HepG2 (cell line): ENCODE measurements around the gene DYNC2H1. TPM values are rescaled to one million over a fixed set of nuclear protein-coding genes. Genes with fewer than 3 reads are reported as not detected.

ENCODE experiments used
- RFX3 ChIP-seq: IDR thresholded peaks from 2 replicates; pipeline ENCODE4 v1.6.1; 2016; ENCODE audit warnings: missing biosample characterization, missing genetic modification reagents
- RORA ChIP-seq: sonication (generic); formaldehyde crosslinking; IDR thresholded peaks from 2 replicates; pipeline ENCODE4 v1.5.0; 2020; ENCODE audit warnings: mild to moderate bottlenecking, missing genetic modification reagents, moderate library complexity
- SOX5 ChIP-seq: IDR thresholded peaks from 2 replicates; pipeline ENCODE4 v1.6.1; 2016; ENCODE audit warnings: borderline replicate concordance
- polyA plus RNA-seq, 8 experiments: library from polyadenylated mRNA; depleted of rRNA in 3 of 8; stranded (reverse) in 7 of 8; unstranded in 1 of 8; fragments of >200 nt; fragmentation: Illumina TruSeq in 4 of 8; extraction: Trizol in 4 of 8; gene quantifications; 2 replicates each; pipeline versions ENCODE4 v1.2.1 to v1.2.3, GENCODE V29; 2011 to 2016; ENCODE audit warnings: low read depth in 4 of 8, missing spikeins in 1 of 8, mixed read lengths in 1 of 8; ENCODE audit not compliant: insufficient read depth in 1 of 8
- total RNA-seq, 5 experiments: library from RNA; depleted of rRNA; stranded (reverse); fragments of >200 nt; fragmentation: Illumina TruSeq; extraction: Trizol; gene quantifications; 2 replicates each; pipeline ENCODE4 v1.2.3, GENCODE V29; 2016; ENCODE audit warnings: low read depth in 1 of 5
- TF ChIP-seq, protein P1 (sequence below): sonication (generic); formaldehyde crosslinking; IDR thresholded peaks from one replicate; pipeline ENCODE4 v1.5.1; 2020; ENCODE audit warnings: mild to moderate bottlenecking, missing genetic modification reagents; ENCODE audit errors: not compliant biosample characterization
- TF ChIP-seq, protein P2 (sequence below): sonication (generic); formaldehyde crosslinking; IDR thresholded peaks from 2 replicates; pipeline ENCODE4 v1.4.0; 2020; ENCODE audit warnings: mild to moderate bottlenecking, missing genetic modification reagents

Gene DYNC2H1
- total and polyA plus RNA-seq, 2 of the 13 experiments (the other 11 are each of a cell fraction or from before 2014, with no cell fraction given): 0.49 to 0.66 TPM

DNA sequence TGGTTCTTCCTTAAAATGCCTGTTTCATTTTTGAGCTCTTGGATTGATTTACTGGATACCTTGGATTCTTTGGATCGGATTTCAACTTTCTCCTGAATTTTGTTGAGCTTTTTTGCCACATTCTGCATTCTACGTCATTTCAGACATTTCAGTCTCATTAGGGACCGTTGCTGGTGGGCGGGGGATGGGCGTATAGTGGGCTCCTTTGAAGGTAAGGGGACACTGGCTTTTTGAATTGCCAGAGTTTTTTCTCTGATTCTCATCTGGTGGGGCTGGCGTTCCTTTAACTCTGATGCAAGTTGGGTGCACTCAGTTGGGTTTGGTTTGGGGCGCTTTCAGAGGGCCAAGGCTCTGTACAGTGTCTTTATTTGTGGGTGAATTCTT lies 216.5 kb downstream of the DYNC2H1 start (continued):
- TF ChIP-seq, protein P1, sequence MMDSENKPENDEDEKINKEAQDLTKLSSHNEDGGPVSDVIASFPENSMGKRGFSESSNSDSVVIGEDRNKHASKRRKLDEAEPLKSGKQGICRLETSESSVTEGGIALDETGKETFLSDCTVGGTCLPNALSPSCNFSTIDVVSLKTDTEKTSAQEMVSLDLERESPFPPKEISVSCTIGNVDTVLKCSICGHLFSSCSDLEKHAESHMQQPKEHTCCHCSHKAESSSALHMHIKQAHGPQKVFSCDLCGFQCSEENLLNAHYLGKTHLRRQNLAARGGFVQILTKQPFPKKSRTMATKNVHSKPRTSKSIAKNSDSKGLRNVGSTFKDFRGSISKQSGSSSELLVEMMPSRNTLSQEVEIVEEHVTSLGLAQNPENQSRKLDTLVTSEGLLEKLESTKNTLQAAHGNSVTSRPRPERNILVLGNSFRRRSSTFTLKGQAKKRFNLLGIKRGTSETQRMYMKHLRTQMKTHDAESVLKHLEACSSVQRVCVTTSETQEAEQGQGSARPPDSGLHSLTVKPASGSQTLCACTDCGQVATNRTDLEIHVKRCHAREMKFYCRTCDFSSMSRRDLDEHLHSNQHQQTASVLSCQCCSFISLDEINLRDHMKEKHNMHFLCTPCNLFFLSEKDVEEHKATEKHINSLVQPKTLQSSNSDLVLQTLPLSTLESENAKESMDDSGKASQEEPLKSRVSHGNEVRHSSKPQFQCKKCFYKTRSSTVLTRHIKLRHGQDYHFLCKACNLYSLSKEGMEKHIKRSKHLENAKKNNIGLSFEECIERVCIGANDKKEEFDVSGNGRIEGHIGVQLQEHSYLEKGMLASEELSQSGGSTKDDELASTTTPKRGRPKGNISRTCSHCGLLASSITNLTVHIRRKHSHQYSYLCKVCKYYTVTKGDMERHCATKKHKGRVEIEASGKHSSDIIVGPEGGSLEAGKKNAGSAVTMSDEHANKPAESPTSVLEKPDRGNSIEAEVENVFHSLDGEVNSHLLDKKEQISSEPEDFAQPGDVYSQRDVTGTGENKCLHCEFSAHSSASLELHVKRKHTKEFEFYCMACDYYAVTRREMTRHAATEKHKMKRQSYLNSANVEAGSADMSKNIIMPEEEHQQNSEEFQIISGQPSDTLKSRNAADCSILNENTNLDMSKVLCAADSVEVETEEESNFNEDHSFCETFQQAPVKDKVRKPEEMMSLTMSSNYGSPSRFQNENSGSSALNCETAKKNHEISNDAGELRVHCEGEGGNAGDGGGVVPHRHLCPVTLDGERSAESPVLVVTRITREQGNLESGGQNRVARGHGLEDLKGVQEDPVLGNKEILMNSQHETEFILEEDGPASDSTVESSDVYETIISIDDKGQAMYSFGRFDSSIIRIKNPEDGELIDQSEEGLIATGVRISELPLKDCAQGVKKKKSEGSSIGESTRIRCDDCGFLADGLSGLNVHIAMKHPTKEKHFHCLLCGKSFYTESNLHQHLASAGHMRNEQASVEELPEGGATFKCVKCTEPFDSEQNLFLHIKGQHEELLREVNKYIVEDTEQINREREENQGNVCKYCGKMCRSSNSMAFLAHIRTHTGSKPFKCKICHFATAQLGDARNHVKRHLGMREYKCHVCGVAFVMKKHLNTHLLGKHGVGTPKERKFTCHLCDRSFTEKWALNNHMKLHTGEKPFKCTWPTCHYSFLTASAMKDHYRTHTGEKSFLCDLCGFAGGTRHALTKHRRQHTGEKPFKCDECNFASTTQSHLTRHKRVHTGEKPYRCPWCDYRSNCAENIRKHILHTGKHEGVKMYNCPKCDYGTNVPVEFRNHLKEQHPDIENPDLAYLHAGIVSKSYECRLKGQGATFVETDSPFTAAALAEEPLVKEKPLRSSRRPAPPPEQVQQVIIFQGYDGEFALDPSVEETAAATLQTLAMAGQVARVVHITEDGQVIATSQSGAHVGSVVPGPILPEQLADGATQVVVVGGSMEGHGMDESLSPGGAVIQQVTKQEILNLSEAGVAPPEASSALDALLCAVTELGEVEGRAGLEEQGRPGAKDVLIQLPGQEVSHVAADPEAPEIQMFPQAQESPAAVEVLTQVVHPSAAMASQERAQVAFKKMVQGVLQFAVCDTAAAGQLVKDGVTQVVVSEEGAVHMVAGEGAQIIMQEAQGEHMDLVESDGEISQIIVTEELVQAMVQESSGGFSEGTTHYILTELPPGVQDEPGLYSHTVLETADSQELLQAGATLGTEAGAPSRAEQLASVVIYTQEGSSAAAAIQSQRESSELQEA (CRISPR knock-in tag): no peak
- TF ChIP-seq RORA (CRISPR knock-in tag) (no peak), SOX5 (CRISPR knock-in tag) (no peak), RFX3 (CRISPR knock-in tag) (no peak)
- TF ChIP-seq, protein P2, sequence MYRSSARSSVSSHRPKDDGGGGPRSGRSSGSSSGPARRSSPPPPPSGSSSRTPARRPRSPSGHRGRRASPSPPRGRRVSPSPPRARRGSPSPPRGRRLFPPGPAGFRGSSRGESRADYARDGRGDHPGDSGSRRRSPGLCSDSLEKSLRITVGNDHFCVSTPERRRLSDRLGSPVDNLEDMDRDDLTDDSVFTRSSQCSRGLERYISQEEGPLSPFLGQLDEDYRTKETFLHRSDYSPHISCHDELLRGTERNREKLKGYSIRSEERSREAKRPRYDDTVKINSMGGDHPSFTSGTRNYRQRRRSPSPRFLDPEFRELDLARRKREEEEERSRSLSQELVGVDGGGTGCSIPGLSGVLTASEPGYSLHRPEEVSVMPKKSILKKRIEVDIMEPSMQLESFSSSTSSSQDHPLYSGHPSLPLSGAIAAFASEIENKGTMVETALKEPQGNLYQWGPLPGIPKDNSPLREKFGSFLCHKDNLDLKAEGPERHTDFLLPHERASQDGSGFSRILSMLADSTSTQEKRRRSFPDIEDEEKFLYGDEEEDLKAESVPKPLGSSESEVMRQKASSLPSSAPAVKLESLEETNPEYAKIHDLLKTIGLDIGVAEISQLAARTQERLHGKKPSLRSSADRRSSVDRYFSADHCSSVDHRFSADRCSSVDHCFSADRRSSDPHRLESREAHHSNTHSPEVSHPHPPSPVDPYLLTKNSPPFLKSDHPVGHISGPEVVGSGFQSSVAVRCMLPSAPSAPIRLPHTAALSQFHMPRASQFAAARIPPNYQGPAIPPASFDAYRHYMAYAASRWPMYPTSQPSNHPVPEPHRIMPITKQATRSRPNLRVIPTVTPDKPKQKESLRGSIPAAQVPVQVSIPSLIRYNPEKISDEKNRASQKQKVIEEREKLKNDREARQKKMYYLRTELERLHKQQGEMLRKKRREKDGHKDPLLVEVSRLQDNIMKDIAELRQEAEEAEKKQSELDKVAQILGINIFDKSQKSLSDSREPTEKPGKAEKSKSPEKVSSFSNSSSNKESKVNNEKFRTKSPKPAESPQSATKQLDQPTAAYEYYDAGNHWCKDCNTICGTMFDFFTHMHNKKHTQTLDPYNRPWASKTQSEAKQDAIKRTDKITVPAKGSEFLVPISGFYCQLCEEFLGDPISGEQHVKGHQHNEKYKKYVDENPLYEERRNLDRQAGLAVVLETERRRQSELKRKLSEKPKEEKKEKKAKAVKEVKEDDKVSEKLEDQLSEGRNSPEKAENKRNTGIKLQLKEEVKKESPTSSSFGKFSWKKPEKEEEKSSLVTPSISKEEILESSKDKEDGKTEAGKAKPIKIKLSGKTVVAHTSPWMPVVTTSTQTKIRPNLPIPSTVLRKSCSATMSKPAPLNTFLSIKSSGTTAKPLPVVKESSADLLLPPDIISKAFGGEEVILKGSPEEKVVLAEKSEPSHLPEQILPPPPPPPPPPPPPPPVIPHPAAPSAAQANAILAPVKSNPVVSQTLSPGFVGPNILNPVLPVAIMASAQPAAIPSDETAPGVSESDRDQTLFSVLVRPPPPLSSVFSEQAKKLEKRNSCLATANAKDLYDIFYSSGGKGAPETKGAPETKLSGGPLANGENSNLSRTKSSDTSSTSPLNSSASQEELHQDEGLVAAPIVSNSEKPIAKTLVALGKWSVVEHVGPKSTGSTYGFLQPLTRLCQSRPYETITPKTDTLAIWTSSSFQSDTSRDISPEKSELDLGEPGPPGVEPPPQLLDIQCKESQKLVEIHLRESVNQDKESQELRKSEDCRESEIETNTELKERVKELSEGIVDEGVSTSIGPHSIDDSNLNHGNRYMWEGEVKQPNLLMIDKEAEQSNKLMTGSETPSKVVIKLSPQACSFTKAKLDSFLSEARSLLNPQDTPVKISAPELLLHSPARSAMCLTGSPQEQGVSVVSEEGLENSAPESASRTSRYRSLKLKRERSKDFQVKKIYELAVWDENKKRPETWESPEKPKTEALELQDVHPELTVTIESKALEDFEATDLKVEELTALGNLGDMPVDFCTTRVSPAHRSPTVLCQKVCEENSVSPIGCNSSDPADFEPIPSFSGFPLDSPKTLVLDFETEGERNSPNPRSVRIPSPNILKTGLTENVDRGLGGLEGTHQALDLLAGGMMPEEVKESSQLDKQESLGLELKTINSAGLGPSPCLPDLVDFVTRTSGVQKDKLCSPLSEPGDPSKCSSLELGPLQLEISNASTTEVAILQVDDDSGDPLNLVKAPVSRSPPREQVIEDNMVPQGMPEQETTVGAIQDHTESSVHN: no peak
- TF ChIP-seq, all 625 proteins: peak for 0
